Fibroblast of peridontal ligament (primary cell): ENCODE measurements around the gene CHRNA3.
A peak's percentile ranks its signal among the peaks of the same experiment; 100 is the strongest.

ENCODE experiments used
- DNase-seq: peaks from one replicate; pipeline ENCODE4 v3.0.0-alpha.2; 2010; ENCODE audit errors: extremely low read depth

CHRNA3 gene

GRCh38 chr15:78636378-78636859 lies 15.6 kb upstream of the CHRNA3 start:
- no peak for DNase-seq

DNA sequence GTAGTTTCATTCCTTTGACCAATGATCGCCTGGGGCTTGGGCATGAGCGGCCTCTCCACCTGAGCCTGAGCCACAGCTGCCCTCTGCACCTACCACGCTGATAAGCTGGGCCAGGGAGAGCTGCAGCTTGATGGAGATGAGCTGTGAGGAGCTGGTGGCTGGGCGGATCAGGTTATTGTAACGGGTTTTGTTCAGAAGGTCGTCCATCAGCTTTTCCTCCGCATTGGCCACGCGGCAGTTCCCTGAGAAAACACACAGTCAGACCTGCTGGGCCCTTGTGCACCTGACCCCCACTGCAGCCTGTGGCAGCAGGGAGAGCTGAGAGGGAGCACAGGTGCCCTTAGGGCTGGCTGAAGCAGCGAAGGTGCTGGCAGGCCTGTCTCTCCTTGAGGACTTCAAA lies 14.6 kb upstream of the CHRNA3 start:
- no peak for DNase-seq

DNA sequence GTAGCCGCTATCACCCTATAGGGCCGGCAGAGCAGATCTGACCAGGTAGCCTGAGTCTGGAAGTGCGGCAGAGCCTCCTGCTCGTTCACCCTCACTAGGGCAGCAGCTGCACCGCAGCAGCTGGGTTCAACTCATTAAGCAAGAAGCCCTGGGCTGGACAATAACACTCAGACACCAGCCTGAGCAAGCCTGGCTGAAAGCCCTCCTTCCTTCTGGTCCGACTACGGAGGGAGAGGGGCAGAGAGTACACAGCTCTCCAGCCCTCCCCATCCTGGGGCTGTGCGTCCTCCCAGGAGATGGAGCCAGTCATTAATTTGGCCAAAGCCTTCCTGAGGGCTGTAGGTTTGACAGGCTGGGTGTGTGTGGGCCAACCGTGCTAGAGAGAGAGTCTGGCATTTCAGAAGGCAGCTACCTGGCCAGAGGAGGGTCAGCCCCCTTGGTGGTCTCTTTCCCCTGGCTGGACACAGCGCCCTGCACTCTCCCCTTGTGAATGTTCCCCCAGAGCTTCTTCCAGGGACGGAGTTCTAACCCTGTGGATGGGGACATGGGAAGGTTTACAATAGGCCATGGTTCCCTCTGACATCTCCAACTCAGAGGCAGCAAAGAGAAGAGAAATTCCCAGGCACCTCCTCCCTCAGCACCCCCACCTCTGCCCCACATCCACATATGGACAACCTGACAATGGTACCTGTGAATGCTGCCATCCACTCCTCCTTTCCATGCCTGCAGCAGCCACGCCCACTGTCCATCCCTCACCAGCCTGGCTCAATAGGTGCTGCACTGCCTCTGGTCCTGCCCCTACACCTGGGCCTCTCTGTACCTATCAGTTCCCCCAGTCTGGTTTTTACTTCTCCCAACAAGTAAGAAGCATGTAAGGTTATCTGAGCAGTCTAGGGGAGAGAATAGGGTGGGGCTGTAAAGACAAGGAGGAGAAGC lies 13.7 kb upstream of the CHRNA3 start:
- no peak for DNase-seq

GRCh38 chr15:78633348-78633747 lies 12.6 kb upstream of the CHRNA3 start:
- DNase-seq, result no peak

DNA sequence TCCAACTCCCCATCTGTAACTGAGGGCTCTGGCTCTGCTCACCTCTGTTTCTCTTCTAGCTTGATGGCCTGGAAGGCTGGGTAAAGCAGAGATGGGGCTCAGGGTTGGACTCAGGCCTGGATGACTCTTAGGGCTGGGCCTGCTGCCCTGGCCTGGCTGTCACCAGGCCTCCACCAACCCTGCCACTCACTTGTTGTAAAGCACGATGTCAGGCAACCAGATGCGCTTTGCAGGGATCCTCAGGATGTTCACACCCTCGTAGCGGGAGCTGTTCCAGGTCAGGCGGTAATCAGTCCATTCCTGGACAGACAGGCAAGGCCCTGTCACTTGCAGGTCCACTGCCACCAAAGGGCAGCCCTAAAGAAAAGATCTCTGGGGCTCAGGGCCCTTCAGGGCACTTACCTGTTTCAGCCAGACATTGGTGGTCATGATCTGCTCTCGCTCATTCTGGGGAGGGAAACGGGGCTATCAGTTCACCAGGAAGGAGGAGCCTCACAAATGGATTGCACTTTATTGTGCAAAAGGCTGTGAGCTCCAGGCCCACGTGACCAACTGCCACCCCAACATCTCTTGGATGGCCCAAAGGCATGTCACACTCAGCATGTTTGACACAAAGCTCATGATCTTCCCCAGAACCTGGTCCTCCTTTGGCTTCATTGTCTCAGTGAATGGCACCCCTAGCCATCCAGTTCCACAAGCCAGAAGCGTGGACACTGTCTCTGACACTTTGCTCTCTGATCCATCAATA lies 10.3 kb upstream of the CHRNA3 start:
- no peak for DNase-seq

GRCh38 chr15:78629716-78630065 lies 8.9 kb upstream of the CHRNA3 start:
- no peak for DNase-seq

DNA sequence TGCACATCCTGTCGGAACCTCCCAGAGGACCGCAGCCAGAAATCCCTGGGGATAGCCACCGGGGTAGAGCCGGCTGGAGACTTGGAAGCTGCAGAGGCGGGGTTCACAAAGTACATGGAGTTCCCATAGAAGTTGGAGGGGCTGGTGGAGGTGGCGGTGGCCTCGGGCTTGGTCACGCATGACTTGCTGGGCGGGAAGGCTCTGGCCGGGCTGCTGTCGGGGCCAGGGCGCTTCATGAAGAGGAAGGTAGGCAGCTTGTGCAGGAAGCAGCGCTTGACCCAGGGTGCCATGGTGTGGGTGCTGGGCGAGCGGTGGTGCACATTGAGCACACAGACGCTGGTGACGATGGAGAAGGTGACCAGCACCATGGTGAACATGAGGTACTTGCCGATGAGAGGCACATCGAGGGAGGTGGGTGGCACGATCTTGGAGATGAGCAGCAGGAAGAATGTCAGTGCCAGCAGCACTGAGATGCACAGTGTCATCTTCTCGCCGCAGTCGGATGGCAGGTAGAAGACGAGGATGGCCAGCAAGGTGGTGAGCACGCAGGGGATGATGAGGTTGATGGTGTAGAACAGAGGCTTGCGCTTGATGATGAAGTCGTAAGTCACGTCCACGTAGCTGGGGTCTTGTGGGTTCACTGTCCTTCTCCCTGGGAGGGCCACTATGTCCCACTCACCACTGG lies 8.4 kb upstream of the CHRNA3 start:
- DNase-seq, result no peak

DNA sequence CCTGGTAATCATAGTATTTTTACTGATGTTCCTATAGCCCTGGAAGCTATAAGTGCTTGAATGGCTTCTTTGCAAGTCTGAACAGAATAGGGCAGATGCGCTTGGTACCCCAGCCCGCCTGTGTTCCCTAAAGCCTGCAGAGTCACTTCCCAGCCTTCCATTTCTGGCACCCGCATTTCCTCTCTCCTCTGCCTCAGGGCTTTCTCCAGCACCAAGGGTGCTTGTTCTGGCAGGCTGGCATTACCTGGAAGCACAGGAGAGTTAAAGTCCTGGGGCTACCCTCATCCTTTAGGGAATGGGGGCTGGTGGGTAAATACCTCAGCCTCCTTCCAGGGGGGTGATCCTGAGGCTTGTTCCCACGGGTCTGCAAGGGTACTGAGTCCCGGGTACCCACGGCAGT lies 7.4 kb upstream of the CHRNA3 start:
- DNase-seq, result no peak

DNA sequence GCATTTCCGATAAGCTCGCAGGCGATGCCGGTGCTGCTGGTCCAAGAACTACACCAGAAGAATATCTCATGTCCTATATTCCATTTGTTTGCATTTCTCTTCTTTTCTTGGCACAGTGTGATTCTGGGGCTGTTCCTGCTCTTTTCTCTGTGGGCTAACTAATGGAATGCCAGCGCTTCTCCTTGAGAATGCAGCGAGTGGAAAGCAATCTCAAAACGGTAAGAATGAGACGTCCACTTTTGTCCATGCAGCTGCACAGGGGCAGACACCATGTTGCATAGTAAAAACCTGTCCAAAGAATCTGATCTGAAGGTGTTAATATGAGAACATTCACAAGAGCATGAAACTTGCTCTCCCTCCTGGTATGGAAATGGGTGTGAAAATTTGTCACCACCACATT lies 6.6 kb upstream of the CHRNA3 start:
- no peak for DNase-seq

DNA sequence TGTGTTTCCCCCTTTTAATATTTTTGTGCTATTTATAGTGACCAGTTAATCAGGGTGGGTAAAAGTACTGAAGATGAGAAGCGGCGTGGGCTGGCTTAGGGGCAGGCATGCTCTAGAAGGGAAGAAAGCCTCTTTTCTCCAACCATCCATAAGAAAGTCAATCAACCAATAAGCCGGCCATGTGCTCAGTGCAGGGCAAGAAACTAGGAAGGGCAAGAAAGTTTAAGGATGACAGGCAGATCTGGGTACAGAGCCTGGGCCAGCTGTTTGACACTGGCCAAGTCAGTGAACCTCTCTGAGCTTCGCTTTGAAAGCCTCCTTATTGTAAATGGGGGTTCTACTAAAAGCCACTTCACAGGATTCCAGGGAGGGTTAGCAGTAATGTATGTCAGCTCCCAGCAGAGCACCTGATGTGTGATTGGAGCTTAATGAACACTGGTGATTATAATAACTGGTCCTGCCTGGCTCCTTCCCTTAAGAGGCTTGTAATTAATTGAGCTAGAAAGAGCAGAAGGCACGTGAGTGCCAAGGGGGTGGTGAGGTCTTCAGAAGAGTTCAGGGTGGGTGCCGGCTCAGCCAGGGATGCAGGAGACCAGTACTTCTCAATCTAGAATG lies 5.7 kb upstream of the CHRNA3 start:
- no peak for DNase-seq

DNA sequence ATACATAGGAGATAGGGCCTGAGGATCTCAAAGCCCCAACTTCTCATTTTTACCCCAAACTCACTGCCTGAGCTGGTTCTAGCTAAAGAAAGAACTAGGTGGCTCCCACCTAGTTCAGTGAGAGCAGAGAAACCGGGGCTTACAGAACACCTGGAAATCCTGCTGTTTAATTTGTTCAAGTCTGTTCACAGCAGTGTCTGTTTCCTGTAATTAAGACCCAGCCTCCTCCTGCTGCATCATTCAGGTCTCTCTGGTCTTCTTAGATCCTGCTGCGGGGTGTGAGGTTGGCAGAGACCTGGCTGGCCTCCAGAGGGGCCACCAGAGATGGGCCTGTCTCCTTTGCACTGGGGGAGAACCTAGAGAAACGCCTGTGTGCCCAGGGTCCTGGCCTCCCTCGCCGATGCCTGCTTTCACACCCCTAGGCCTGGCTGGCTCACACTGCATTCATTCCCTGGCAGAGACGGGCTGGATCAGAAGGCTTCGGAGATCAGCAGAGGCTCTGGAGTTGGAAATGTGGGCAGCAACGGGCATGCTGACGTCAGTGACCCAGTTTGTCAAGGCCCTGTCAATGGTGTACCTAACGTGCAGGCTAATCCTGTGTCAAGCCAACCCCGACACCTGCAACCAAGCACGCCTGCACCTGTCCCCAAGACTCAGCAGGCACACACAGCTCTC lies 4.9 kb upstream of the CHRNA3 start:
- DNase-seq, result no peak

GRCh38 chr15:78624651-78625590 lies 4.1 kb upstream of the CHRNA3 start:
- no peak for DNase-seq

GRCh38 chr15:78623786-78624497 lies 3.1 kb upstream of the CHRNA3 start:
- DNase-seq, result no peak

DNA sequence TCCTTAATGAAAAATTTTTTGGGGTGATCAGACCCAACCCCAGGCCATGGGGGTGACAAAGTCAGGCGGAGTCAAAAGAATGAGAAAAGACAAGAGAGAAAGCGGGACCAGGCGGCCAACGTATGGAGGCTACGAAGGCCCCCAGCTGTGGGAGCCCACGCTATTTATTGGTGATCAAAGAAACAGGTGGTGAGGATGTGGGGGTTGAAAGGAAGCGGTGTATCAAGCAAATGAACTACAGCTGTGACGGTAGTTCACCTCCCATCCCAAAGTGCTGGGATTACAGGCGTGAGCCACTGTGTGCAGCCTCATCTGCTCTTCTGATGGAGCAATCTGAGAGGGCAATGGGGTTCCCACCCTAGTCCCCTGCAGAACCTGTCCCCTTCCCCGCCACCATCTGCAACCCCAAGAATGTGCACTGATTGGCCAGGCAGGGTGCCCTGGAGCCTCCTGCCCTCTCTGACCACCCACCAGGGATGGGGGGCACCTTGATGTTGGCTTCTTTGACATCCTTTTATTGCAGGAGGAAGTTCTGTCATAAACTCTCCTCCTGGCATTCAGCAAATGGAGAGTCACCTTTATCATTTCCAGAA lies 1.1 kb upstream of the CHRNA3 start:
- DNase-seq, result no peak

DNA sequence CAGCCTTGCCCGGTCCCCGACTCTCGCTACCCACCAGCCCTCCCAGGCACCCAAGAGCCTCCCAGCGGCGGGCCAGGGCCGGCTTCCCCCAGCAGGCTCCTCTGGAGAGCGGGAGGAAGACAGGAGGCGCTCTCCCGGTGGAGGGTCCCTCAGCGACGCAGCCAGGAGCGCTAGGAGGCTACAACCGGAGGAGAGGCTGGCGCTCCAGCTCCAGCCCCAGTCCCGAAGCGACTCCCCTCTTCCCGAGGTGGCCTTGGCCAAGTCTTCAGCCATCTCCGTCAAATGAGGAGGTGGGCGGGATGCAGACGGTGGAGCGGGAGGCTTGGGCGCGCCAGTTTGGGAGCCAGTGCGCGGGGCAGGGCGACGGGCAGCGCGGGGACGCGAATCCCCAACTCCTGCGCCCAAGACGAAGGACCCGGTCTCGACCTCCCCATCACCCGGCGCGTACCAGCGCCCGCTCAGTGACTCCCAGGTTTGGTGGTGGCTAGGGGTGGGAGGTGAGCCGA lies 722 bp downstream of the CHRNA3 start:
- DNase-seq, result no peak

DNA sequence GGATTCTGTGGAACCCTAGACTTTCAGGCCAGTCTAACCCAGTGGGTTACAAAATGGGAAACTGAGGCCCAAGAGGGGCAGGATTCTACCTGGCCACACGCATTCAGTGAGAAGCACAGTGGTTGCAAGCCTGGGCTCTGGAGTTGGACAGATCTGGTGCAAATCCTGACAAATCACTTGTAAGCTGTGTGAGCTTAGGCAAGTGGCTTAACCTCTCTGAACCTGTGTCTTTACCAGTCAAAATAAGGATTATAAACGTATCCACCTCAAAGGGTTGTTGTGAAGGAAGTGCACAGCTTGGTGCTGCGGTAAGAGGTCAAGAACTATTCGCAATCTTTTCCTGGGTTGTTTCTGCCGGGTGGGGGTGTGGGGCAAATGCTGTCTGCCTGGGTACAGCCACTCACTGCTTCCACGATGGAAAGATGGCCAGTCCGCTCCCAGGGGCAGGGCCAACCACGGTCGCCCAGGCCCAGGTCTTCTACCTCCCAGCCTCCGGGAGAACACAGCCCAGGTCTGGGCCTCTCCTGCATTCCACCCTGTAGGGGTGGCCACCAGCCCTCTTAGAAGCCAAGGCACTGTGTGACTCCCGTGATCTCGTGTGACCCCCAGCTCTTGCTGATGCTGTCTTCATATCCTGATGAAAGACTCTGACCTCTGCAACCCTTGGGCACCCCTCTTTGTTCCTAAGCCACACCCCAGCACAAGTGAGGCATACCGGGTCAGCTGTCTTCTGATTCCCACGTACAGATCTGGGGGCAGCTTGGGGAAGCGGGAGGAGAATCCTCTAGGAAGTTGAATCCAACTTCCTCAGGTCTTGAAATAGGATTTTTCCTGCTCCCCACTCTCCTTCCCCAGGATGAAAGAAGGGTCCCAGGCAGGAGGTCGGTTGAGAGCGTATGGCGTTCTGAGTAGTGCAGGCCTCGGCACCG lies 1.5 kb downstream of the CHRNA3 start:
- no peak for DNase-seq

DNA sequence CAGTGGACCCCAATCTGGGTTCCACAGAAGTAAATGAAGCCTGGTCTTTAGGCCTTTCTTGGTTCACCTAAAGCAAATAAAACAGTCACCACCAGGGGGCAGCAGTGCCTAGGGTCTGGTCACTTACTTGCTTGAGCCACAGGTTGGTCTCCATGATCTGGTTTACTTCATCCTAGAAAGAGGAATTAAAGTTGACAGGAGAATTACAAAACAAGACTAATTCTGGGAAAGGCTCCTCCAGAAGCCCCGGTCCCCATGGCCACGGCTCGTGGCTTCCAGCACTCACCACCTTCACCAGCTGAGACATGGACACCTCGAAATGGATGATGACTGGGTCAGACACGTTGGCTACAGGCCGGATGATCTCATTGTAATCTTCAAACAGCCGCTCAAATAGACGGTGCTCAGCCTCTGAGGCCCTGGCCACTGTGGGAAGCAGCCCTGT lies 2.3 kb downstream of the CHRNA3 start:
- peak; percentile 92 for DNase-seq

DNA sequence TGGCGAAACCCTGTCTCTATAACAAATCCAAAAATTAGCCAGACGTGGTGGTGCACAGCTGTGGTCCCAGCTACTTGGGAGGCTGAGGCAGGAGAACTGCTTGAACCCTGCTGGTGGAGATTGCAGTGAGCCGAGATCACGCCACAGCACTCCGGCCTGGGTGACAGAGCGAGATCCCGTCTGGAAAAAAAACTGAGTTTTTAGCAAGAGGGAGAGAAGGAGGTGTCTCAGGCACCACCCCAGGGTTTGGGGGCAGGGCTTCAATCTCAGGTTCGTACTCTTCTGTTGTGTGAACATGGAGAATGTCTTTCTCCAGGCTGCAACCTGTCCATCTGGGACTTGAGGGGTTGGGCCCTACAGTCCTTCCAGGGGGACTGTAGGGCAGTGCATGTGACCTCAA lies 2.7 kb downstream of the CHRNA3 start:
- DNase-seq, result no peak
